Measurements from ENCODE around the gene XPR1.

XPR1 gene

GRCh38 chr1:180901076-180901990 is 269.5 kb downstream of the XPR1 start:
- DNase-seq (ENCODE audit: low spot score) = no peak
- TF ChIP-seq CTCF (IDR thresholded peaks at IDR 0.05; ENCODE audit: borderline replicate concordance, control extremely low read depth, extremely low read depth, insufficient read depth, missing control alignments) = no peak
- in situ Hi-C loops (cut with MboI; ENCODE audit: low sequenced_read_pairs, unreplicated experiment) = no loop called here

- no peak for DNase-seq (ENCODE audit: low spot score)
- no peak for TF ChIP-seq CTCF (IDR thresholded peaks at IDR 0.05; ENCODE audit: borderline replicate concordance, control extremely low read depth, extremely low read depth, insufficient read depth, missing control alignments)
- in situ Hi-C loops (cut with MboI; ENCODE audit: low sequenced_read_pairs, unreplicated experiment) = no loop called here
These were observed 270.7 kb downstream of the XPR1 start for GRCh38 chr1:180902541-180902940.

- DNase-seq (ENCODE audit: low spot score) = no peak
- in situ Hi-C loops (cut with MboI; ENCODE audit: low sequenced_read_pairs, unreplicated experiment) = no loop called here
These were observed 274.1 kb downstream of the XPR1 start for GRCh38 chr1:180905927-180906326.

GRCh38 chr1:180906511-180906910 is 274.7 kb downstream of the XPR1 start:
- in situ Hi-C loops (cut with MboI; ENCODE audit: low sequenced_read_pairs, unreplicated experiment) = no loop called here
- TF ChIP-seq CTCF (IDR thresholded peaks at IDR 0.05; ENCODE audit: borderline replicate concordance, control extremely low read depth, extremely low read depth, insufficient read depth, missing control alignments) = no peak
- DNase-seq (ENCODE audit: low spot score) = no peak

More at GRCh38 chr1:180905927-180906326, 274.1 kb downstream of the XPR1 start:
- no peak for TF ChIP-seq CTCF (IDR thresholded peaks at IDR 0.05; ENCODE audit: borderline replicate concordance, control extremely low read depth, extremely low read depth, insufficient read depth, missing control alignments)

GRCh38 chr1:180907313-180908055 is 275.7 kb downstream of the XPR1 start:
- TF ChIP-seq CTCF (IDR thresholded peaks at IDR 0.05; ENCODE audit: borderline replicate concordance, control extremely low read depth, extremely low read depth, insufficient read depth, missing control alignments) = no peak
- DNase-seq (ENCODE audit: low spot score) = no peak
- in situ Hi-C loops (cut with MboI; ENCODE audit: low sequenced_read_pairs, unreplicated experiment) = no loop called here

- in situ Hi-C loops (cut with MboI; ENCODE audit: low sequenced_read_pairs, unreplicated experiment) = no loop called here
- TF ChIP-seq CTCF (IDR thresholded peaks at IDR 0.05; ENCODE audit: borderline replicate concordance, control extremely low read depth, extremely low read depth, insufficient read depth, missing control alignments) = no peak
- DNase-seq (ENCODE audit: low spot score) = no peak
These were observed 276.4 kb downstream of the XPR1 start for GRCh38 chr1:180908074-180908765.
